K562 (cell line): ENCODE measurements around the gene CHCHD6. TPM values are rescaled to one million over a fixed set of nuclear protein-coding genes. Genes with fewer than 3 reads are reported as not detected.
A peak's percentile ranks its signal among the peaks of the same experiment; 100 is the strongest.

Experiments used
- ATAC-seq: fragments of 200-7000 bp; cut with Tn5 transposase; 3 replicates; pipeline ENCODE4 v1.9.1; 2020; ENCODE audit warnings: moderate library complexity
- BruUV-seq: library from RNA; stranded (reverse); fragments of 400-500 nt; replicated peaks from 2 replicates; lab custom pipeline; 2021; lab: Mats Ljungman, UMichigan
- CTCF ChIA-PET: fragments of 300-600 bp; formaldehyde crosslinking; extraction: SDS; loops from one replicate; lab custom pipeline; 2021; ENCODE audit warnings: low intra/inter-chr PET ratio; lab: Yijun Ruan, JAX
- POLR2A ChIA-PET: fragments of 300-600, 350-650 bp; sonication (Branson Sonifier 250); formaldehyde crosslinking; extraction: SDS; loops from one replicate; lab custom pipeline; 2021; ENCODE audit warnings: antibody characterized with exemption, inconsistent platforms; lab: Yijun Ruan, JAX
- DNase-seq, 4 experiments: peaks; one replicate each; pipeline versions ENCODE4 v3.0.0 to v3.0.0-alpha.2; 2011 to 2018; ENCODE audit warnings: low spot score in 3 of 4, mixed read lengths in 3 of 4; ENCODE audit errors: extremely low read depth in 1 of 4
- FAIRE-seq: peaks from 2 replicates; lab custom pipeline; 2011; peaks lifted over from hg19 to GRCh38; lab: Jason Lieb, UNC
- H2AFZ ChIP-seq: 2 replicates; pipeline ENCODE4 v1.6.0; 2011; ENCODE audit warnings: low read depth, low read length, control low read depth, inconsistent platforms
- H3K27ac ChIP-seq: fragments of 200-600 bp; 3 replicates; pipeline ENCODE4 v1.8.0; 2011; ENCODE audit warnings: low read depth, mild to moderate bottlenecking, control low read depth, inconsistent platforms, low read length, moderate library complexity, mixed read lengths; ENCODE audit errors: extremely low read depth
- H3K27me3 ChIP-seq, 2 experiments: fragments of 300-600 bp in 1 of 2; 2 replicates in 1 of 2; 3 replicates in 1 of 2; pipeline versions ENCODE4 v1.6.0 to v1.8.0; 2011; ENCODE audit warnings: inconsistent platforms in 2 of 2, low read length in 2 of 2, mild to moderate bottlenecking in 1 of 2, mixed read lengths in 1 of 2, moderate library complexity in 1 of 2; ENCODE audit not compliant: control insufficient read depth in 2 of 2, insufficient read depth in 2 of 2
- H3K36me3 ChIP-seq: fragments of 300-600 bp; 3 replicates; pipeline ENCODE4 v1.8.0; 2011; ENCODE audit warnings: mild to moderate bottlenecking, low read length, inconsistent platforms; ENCODE audit not compliant: control insufficient read depth, insufficient read depth
- H3K4me1 ChIP-seq, 2 experiments: fragments of 200-600 bp in 1 of 2; replicated peaks in 1 of 2; 2 replicates in 1 of 2; 3 replicates in 1 of 2; pipeline versions ENCODE4 v1.5.1 to v1.8.0; 2011; ENCODE audit warnings: inconsistent platforms in 2 of 2, low read length in 2 of 2, mild to moderate bottlenecking in 1 of 2, mixed read lengths in 1 of 2, moderate library complexity in 1 of 2; ENCODE audit not compliant: control insufficient read depth in 2 of 2, insufficient read depth in 2 of 2
- H3K4me2 ChIP-seq: 2 replicates; pipeline ENCODE4 v1.6.1; 2011; ENCODE audit warnings: low read length, control low read depth, inconsistent platforms, mixed read lengths; ENCODE audit not compliant: insufficient read depth
- H3K4me3 ChIP-seq: fragments of 200-600 bp; sonication (generic), shearing (Covaris generic); 2 replicates; pipeline ENCODE4 v1.5.1; 2016; ENCODE audit warnings: control low read depth, inconsistent platforms
- H3K79me2 ChIP-seq: fragments of 200-600 bp; 3 replicates; pipeline ENCODE4 v1.8.0; 2011; ENCODE audit warnings: low read length, inconsistent platforms; ENCODE audit not compliant: control insufficient read depth, insufficient read depth
- H3K9ac ChIP-seq, 2 experiments: 2 replicates each; pipeline versions ENCODE4 v1.6.0 to v1.6.1; 2011; ENCODE audit warnings: low read depth in 2 of 2, low read length in 2 of 2, control low read depth in 1 of 2, inconsistent platforms in 1 of 2, mild to moderate bottlenecking in 1 of 2, mixed read lengths in 1 of 2; ENCODE audit not compliant: insufficient read depth in 1 of 2
- H3K9me1 ChIP-seq: one replicate; pipeline ENCODE4 v1.6.0; 2011; ENCODE audit warnings: inconsistent platforms, mild to moderate bottlenecking, low read length, moderate library complexity; ENCODE audit not compliant: control insufficient read depth, insufficient read depth
- H3K9me3 ChIP-seq: replicated peaks from 2 replicates; pipeline ENCODE4 v1.5.1; 2011; ENCODE audit warnings: low read depth, low read length, inconsistent platforms; ENCODE audit not compliant: control insufficient read depth, insufficient read depth
- H4K20me1 ChIP-seq: replicated peaks from 2 replicates; pipeline ENCODE4 v1.6.1; 2011; ENCODE audit warnings: low read length, inconsistent platforms, mixed read lengths; ENCODE audit not compliant: control insufficient read depth, insufficient read depth
- CC2D1A ChIP-seq: fragments of 450-650 bp; IDR thresholded peaks from 2 replicates; pipeline ENCODE4 v1.6.1; 2017; ENCODE audit warnings: mild to moderate bottlenecking
- CSDE1 ChIP-seq, 2 experiments: fragments of 450-650 bp; IDR thresholded peaks; 2 replicates each; pipeline ENCODE4 v1.6.1; 2016; ENCODE audit warnings: mild to moderate bottlenecking in 1 of 2
- CXXC5 ChIP-seq: fragments of 250-450 bp; sonication (Bioruptor Pico); IDR thresholded peaks from 2 replicates; pipeline ENCODE4 v1.8.0; 2022; ENCODE audit warnings: inconsistent platforms, mild to moderate bottlenecking, moderate library complexity
- ELF4 ChIP-seq: fragments of 450-650 bp; formaldehyde crosslinking; IDR thresholded peaks from 2 replicates; pipeline ENCODE4 v1.4.0; 2022; ENCODE audit warnings: missing genetic modification characterization
- FIP1L1 ChIP-seq: fragments of 200-400 bp; formaldehyde crosslinking; IDR thresholded peaks from 2 replicates; pipeline ENCODE4 v1.6.1; 2018; ENCODE audit warnings: mild to moderate bottlenecking, low read depth, low read length; ENCODE audit not compliant: poor library complexity, severe bottlenecking
- FOXK2 ChIP-seq, 2 experiments: fragments of 450-650 bp; IDR thresholded peaks in 1 of 2; conservative IDR thresholded peaks in 1 of 2; 2 replicates each; pipeline ENCODE4 v1.6.1; 2016; ENCODE audit warnings: low read depth in 2 of 2, mild to moderate bottlenecking in 1 of 2
- GABPB2 ChIP-seq: fragments of 250-450 bp; sonication (Bioruptor Pico); conservative IDR thresholded peaks from 2 replicates; pipeline ENCODE4 v1.5.1; 2021; ENCODE audit warnings: mild to moderate bottlenecking
- HCFC1 ChIP-seq: IDR thresholded peaks from 2 replicates; pipeline ENCODE4 v1.6.1; 2012; ENCODE audit warnings: low read depth, low read length, improper control_type of control experiment
- HDAC1 ChIP-seq, 2 experiments: fragments of 450-650 bp; IDR thresholded peaks; 2 replicates each; pipeline ENCODE4 v1.6.1; 2016 to 2017; ENCODE audit warnings: inconsistent platforms in 1 of 2, mild to moderate bottlenecking in 1 of 2, moderate library complexity in 1 of 2
- HNRNPH1 ChIP-seq: fragments of 200-400 bp; formaldehyde crosslinking; optimal IDR thresholded peaks from 2 replicates; pipeline ENCODE3; 2017; ENCODE audit warnings: low read depth, mild to moderate bottlenecking, low read length, moderate library complexity
- L3MBTL2 ChIP-seq: fragments of 450-650 bp; IDR thresholded peaks from 2 replicates; pipeline ENCODE4 v1.6.1; 2016; ENCODE audit warnings: mild to moderate bottlenecking, moderate library complexity
- NEUROD1 ChIP-seq: fragments of 150-350 bp; IDR thresholded peaks from 2 replicates; pipeline ENCODE4 v1.6.1; 2014; ENCODE audit warnings: borderline replicate concordance, low read length, low read depth; ENCODE audit not compliant: partially characterized antibody
- RAD21 ChIP-seq, 2 experiments: fragments of 250-450 bp in 1 of 2; fragments of 450-650 bp in 1 of 2; sonication (Bioruptor Pico) in 1 of 2; formaldehyde crosslinking in 1 of 2; IDR thresholded peaks in 1 of 2; conservative IDR thresholded peaks in 1 of 2; 2 replicates each; pipeline versions ENCODE4 v1.4.0 to v1.8.0; 2020 to 2022; ENCODE audit warnings: mild to moderate bottlenecking in 2 of 2, moderate library complexity in 1 of 2
- SNIP1 ChIP-seq: fragments of 450-650 bp; IDR thresholded peaks from 2 replicates; pipeline ENCODE4 v1.7.1; 2017; ENCODE audit warnings: low read depth, mild to moderate bottlenecking
- ZFX ChIP-seq: sonication (generic); formaldehyde crosslinking; IDR thresholded peaks from 2 replicates; pipeline ENCODE4 v1.8.0; 2022; ENCODE audit warnings: mild to moderate bottlenecking, missing genetic modification reagents, moderate library complexity
- ZNF12 ChIP-seq: sonication (generic); formaldehyde crosslinking; IDR thresholded peaks from 2 replicates; pipeline ENCODE4 v1.4.0; 2020; ENCODE audit warnings: mild to moderate bottlenecking, missing genetic modification reagents
- WGBS: fragments of 100-300 bp; shearing (Covaris generic); methylation state at CpG from one replicate; pipeline ENCODE4 v1.1.6; 2016; ENCODE audit warnings: low coverage, mixed read lengths; ENCODE audit not compliant: insufficient coverage; ENCODE audit errors: missing lambda C conversion rate; 5-methylcytosine and 5-hydroxymethylcytosine counted together
- in situ Hi-C: fragments of 300-500 bp; cut with MboI; formaldehyde crosslinking; loops from 4 replicates; pipeline ENCODE4 v1.15.0; 2018; ENCODE audit warnings: inconsistent platforms, mixed read lengths
- intact Hi-C: fragments of 100-400 bp; cut with micrococcal nuclease; formaldehyde crosslinking; loops from 2 replicates; pipeline ENCODE4 v1.14.2; 2022
- polyA plus RNA-seq, 8 experiments: library from polyadenylated mRNA; depleted of rRNA in 4 of 8; stranded (reverse) in 5 of 8; unstranded in 3 of 8; fragments of >200 nt; fragmentation: Nextera tagmentation in 2 of 8; fragmentation: Illumina TruSeq in 1 of 8; extraction: Ambion mirVana in 2 of 8; extraction: Trizol in 1 of 8; gene quantifications; 2 replicates each; pipeline versions ENCODE4 v1.2.1 to v1.2.3, GENCODE V29; 2011 to 2014; ENCODE audit warnings: inconsistent platforms in 1 of 8, missing spikeins in 1 of 8
- total RNA-seq, 7 experiments: library from RNA; depleted of rRNA in 6 of 7; stranded (reverse); fragments of >200 nt in 6 of 7; fragmentation: Illumina TruSeq in 2 of 7; extraction: Trizol in 2 of 7; gene quantifications; 2 replicates each; pipeline versions ENCODE4 v1.2.1 to v1.2.3, GENCODE V29; 2011 to 2021; ENCODE audit warnings: low replicate concordance in 1 of 7
- TF ChIP-seq, protein P1 (sequence below): fragments of 450-650 bp; IDR thresholded peaks from 2 replicates; pipeline ENCODE4 v1.7.1; 2018; ENCODE audit warnings: mild to moderate bottlenecking, low read depth; ENCODE audit not compliant: partially characterized antibody
- TF ChIP-seq, protein P2 (sequence below): fragments of 250-450 bp; sonication (Bioruptor Pico); IDR thresholded peaks from 2 replicates; pipeline ENCODE4 v1.5.0; 2021

The CHCHD6 gene
- total and polyA plus RNA-seq, 9 of the 15 experiments (the other 6 are each of a cell fraction or from before 2014, with no cell fraction given) = 4.6 to 18.6 (median 10.9) TPM

DNA sequence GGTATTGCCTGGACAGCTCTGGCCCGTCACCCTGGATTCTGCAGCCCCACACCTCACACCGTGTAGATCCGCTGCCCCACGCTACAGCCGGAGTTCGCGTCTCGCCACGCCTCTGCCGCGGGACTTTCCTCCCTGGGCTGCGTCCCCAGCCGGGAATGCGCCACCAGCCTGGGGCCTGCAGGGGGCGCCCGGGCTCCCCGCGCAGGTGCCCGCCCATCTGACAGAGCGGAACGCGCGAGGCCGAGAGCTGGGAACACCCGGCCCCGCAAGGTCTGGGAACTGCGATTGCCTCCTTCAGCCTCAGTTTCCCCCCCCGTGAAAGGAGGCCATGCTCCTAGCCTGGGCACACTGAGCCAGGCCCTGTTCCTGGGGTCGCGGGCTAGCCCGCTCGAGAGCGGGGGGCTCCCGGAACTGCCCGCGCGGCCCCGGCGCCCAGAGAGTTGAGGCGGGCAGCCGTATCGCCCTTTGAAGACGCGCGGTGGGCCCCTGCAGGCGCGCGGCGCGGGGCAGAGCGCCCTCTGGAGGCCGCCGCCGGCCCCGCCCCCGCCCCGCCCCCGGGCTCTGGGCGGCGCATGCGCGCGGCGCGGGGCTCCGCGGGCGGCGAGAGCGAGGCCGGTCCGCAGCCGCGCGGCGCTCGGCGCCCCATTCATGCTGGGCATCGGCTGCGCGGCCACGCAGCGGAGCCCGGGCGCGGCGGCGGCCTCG lies 278.6 kb downstream of the CHCHD6 start, which contains the start of gene PLXNA1:
Gene PLXNA1, plus strand, starts transcription at position 645 of the 705 bp plus-strand sequence. CDS start 5,479 bp downstream, outside the sequence.
- Histone ChIP-seq H3K9me1 (peaks cover 17% of the 10 kb centered on the region), H4K20me1 (peaks cover 35% of the 10 kb centered on the region), H3K9ac (peak within 1 kb of the TSS; percentile 74 to 94), H3K27me3 (no peaks in the 10 kb centered on the region), H3K9me3 (no peaks in the 10 kb centered on the region), H3K4me1 (peaks cover 21 to 60% of the 10 kb centered on the region in 2 experiments), H3K79me2 (peaks cover 43% of the 10 kb centered on the region), H3K36me3 (peaks cover 9% of the 10 kb centered on the region; the same call in 2 of the 3 replicates), H2AFZ (peak within 1 kb of the TSS; percentile 90), H3K4me2 (peak within 1 kb of the TSS; percentile 80), H3K27ac (peak within 1 kb of the TSS; percentile 86), H3K4me3 (peak within 1 kb of the TSS; percentile 62)
- DNase-seq = peak; percentile 84 to 90 (median 85)
- CTCF ChIA-PET = interaction anchor here (0.5 to 2.0 kb wide), 5 partner anchors 110 to 459 kb away, joined by 3 to 17 read pairs (median 3); partner anchors contain the start of gene CHST13
- peak; percentile 75 for ATAC-seq
- intact Hi-C loops (loop anchor here (1.0 to 10.0 kb wide), 4 partner anchors 70 to 298 kb away; no protein-coding TSS in a partner anchor), in situ Hi-C loops (no loop called here)
- POLR2A ChIA-PET = interaction anchor here (0.7 to 0.9 kb wide), 2 partner anchors 13 to 228 kb away, joined by 4 read pairs; no protein-coding TSS in a partner anchor
- BruUV-seq = no TSS peak
- WGBS = under 1% methylated on average over 32 of the region's 89 CpGs
- FAIRE-seq = no peak
- TF ChIP-seq HCFC1 = peak; percentile 25; the same call in 1 of the 2 replicates
- TF ChIP-seq FOXK2 (conservative IDR thresholded peaks at IDR 0.05 in 1 of 2, IDR thresholded peaks at IDR 0.05 in 1 of 2; ENCODE audit: low read depth in 2 of 2) = no peak
- TF ChIP-seq, protein P1, sequence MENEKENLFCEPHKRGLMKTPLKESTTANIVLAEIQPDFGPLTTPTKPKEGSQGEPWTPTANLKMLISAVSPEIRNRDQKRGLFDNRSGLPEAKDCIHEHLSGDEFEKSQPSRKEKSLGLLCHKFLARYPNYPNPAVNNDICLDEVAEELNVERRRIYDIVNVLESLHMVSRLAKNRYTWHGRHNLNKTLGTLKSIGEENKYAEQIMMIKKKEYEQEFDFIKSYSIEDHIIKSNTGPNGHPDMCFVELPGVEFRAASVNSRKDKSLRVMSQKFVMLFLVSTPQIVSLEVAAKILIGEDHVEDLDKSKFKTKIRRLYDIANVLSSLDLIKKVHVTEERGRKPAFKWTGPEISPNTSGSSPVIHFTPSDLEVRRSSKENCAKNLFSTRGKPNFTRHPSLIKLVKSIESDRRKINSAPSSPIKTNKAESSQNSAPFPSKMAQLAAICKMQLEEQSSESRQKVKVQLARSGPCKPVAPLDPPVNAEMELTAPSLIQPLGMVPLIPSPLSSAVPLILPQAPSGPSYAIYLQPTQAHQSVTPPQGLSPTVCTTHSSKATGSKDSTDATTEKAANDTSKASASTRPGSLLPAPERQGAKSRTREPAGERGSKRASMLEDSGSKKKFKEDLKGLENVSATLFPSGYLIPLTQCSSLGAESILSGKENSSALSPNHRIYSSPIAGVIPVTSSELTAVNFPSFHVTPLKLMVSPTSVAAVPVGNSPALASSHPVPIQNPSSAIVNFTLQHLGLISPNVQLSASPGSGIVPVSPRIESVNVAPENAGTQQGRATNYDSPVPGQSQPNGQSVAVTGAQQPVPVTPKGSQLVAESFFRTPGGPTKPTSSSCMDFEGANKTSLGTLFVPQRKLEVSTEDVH = peak; percentile 55
- peak; percentile 41; the same call in 1 of the 2 replicates for TF ChIP-seq CC2D1A
- TF ChIP-seq, protein P2, sequence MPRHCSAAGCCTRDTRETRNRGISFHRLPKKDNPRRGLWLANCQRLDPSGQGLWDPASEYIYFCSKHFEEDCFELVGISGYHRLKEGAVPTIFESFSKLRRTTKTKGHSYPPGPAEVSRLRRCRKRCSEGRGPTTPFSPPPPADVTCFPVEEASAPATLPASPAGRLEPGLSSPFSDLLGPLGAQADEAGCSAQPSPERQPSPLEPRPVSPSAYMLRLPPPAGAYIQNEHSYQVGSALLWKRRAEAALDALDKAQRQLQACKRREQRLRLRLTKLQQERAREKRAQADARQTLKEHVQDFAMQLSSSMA (CRISPR knock-in tag) = no peak
- peak in 1 of 2 experiments; percentile 51 for TF ChIP-seq RAD21 (CRISPR knock-in tag; conservative IDR thresholded peaks at IDR 0.05 in 1 of 2, IDR thresholded peaks at IDR 0.05 in 1 of 2)
- TF ChIP-seq FIP1L1 = peak; percentile 93
- peak; percentile 99 for TF ChIP-seq L3MBTL2
- no peak for TF ChIP-seq GABPB2 (CRISPR knock-in tag)
- TF ChIP-seq ZNF12 = no peak
- peak; percentile 85 for TF ChIP-seq CXXC5 (CRISPR knock-in tag)
- TF ChIP-seq SNIP1 = peak; percentile 96
- no peak for TF ChIP-seq HNRNPH1
- TF ChIP-seq NEUROD1 = peak; percentile 9
- no peak for TF ChIP-seq ELF4
- TF ChIP-seq CSDE1 (IDR thresholded peaks at IDR 0.05) = no peak
- peak; percentile 80 for TF ChIP-seq ZFX (CRISPR knock-in tag)
- peak in 1 of 2 experiments; percentile 73; a peak in 2 of 4 replicates for TF ChIP-seq HDAC1 (IDR thresholded peaks at IDR 0.05)
